ENCODE measurements around the gene CACNA1A. TPM values are rescaled to one million over a fixed set of nuclear protein-coding genes. Genes with fewer than 3 reads are reported as not detected.

CACNA1A gene
- total and polyA plus RNA-seq, 3 donors from 2014 or later = 9.7 to 22.5 (median 21.8) TPM

GRCh38 chr19:13417054-13417453, 89.2 kb downstream of the CACNA1A start:
- H3K27ac ChIP-seq = no peak overlapping the region
- no peaks in the 10 kb centered on the region for H3K9me3 ChIP-seq
- no peak overlapping the region for H3K4me3 ChIP-seq
- no peaks in the 10 kb centered on the region for H3K4me1 ChIP-seq
- 53 to 56% methylated on average over 10 of the region's 10 CpGs for WGBS, 2 donors
- no peaks in the 10 kb centered on the region for H3K36me3 ChIP-seq (ENCODE audit: low read depth, missing control alignments)
- no peaks in the 10 kb centered on the region for H3K27me3 ChIP-seq
- peak; percentile 34 for DNase-seq
- TF ChIP-seq CTCF (IDR thresholded peaks at IDR 0.05) = no peak
- TF ChIP-seq POLR2A (IDR thresholded peaks at IDR 0.05) = no peak
- intact Hi-C loops (cut with DNase I; ENCODE audit: low total_unique reads) = no loop called here

- Histone ChIP-seq H3K27ac (no peak overlapping the region), H3K27me3 (no peaks in the 10 kb centered on the region), H3K36me3 (ENCODE audit: low read depth, missing control alignments) (no peaks in the 10 kb centered on the region), H3K4me1 (no peaks in the 10 kb centered on the region), H3K9me3 (no peaks in the 10 kb centered on the region), H3K4me3 (no peak overlapping the region)
- TF ChIP-seq CTCF (IDR thresholded peaks at IDR 0.05) (no peak), POLR2A (IDR thresholded peaks at IDR 0.05) (no peak)
- no peak for DNase-seq
- intact Hi-C loops (cut with DNase I; ENCODE audit: low total_unique reads) = no loop called here
- 88 to 92% methylated on average over 6 of the region's 6 CpGs for WGBS, 2 donors
Observed at GRCh38 chr19:13411899-13412298, 94.4 kb downstream of the CACNA1A start.

GRCh38 chr19:13410946-13411345, 95.3 kb downstream of the CACNA1A start:
- H3K9me3 ChIP-seq = no peaks in the 10 kb centered on the region
- no peak for DNase-seq
- no peaks in the 10 kb centered on the region for H3K4me1 ChIP-seq
- no peaks in the 10 kb centered on the region for H3K36me3 ChIP-seq (ENCODE audit: low read depth, missing control alignments)
- WGBS, 2 donors = 78 to 79% methylated on average over 1 of the region's 1 CpG
- no peaks in the 10 kb centered on the region for H3K27me3 ChIP-seq
- no peak overlapping the region for H3K27ac ChIP-seq
- intact Hi-C loops (cut with DNase I; ENCODE audit: low total_unique reads) = no loop called here
- H3K4me3 ChIP-seq = no peak overlapping the region
- TF ChIP-seq POLR2A (IDR thresholded peaks at IDR 0.05) = no peak
- no peak for TF ChIP-seq CTCF (IDR thresholded peaks at IDR 0.05)

GRCh38 chr19:13408889-13409518, 97.3 kb downstream of the CACNA1A start:
- no peaks in the 10 kb centered on the region for H3K36me3 ChIP-seq (ENCODE audit: low read depth, missing control alignments)
- DNase-seq = no peak
- no peaks in the 10 kb centered on the region for H3K4me1 ChIP-seq
- intact Hi-C loops (cut with DNase I; ENCODE audit: low total_unique reads) = no loop called here
- H3K27ac ChIP-seq = no peak overlapping the region
- no peak overlapping the region for H3K4me3 ChIP-seq
- 83 to 85% methylated on average over 16 of the region's 16 CpGs for WGBS, 2 donors
- no peaks in the 10 kb centered on the region for H3K9me3 ChIP-seq
- TF ChIP-seq CTCF (IDR thresholded peaks at IDR 0.05) (no peak), POLR2A (IDR thresholded peaks at IDR 0.05) (no peak)
- no peaks in the 10 kb centered on the region for H3K27me3 ChIP-seq

GRCh38 chr19:13404236-13404635, 102.0 kb downstream of the CACNA1A start:
- DNase-seq = no peak
- 79 to 85% methylated on average over 6 to 7 of the region's 7 CpGs for WGBS, 2 donors
- H3K4me1 ChIP-seq = no peaks in the 10 kb centered on the region
- TF ChIP-seq CTCF (IDR thresholded peaks at IDR 0.05) = no peak
- TF ChIP-seq POLR2A (IDR thresholded peaks at IDR 0.05) = no peak
- no peak overlapping the region for H3K4me3 ChIP-seq
- no peak overlapping the region for H3K27ac ChIP-seq
- H3K9me3 ChIP-seq = no peaks in the 10 kb centered on the region
- intact Hi-C loops (cut with DNase I; ENCODE audit: low total_unique reads) = no loop called here
- H3K36me3 ChIP-seq (ENCODE audit: low read depth, missing control alignments) = no peaks in the 10 kb centered on the region
- H3K27me3 ChIP-seq = no peaks in the 10 kb centered on the region
